Measurements from ENCODE around the gene RTL1. TPM values are rescaled to one million over a fixed set of nuclear protein-coding genes. Genes with fewer than 3 reads are reported as not detected.

RTL1 gene
- total RNA-seq, 1 experiment from 2014 or later = not detected

- no peak for DNase-seq (ENCODE audit: low spot score)
Measured at GRCh38 chr14:100851586-100851916, 52.0 kb downstream of the RTL1 start.

DNA sequence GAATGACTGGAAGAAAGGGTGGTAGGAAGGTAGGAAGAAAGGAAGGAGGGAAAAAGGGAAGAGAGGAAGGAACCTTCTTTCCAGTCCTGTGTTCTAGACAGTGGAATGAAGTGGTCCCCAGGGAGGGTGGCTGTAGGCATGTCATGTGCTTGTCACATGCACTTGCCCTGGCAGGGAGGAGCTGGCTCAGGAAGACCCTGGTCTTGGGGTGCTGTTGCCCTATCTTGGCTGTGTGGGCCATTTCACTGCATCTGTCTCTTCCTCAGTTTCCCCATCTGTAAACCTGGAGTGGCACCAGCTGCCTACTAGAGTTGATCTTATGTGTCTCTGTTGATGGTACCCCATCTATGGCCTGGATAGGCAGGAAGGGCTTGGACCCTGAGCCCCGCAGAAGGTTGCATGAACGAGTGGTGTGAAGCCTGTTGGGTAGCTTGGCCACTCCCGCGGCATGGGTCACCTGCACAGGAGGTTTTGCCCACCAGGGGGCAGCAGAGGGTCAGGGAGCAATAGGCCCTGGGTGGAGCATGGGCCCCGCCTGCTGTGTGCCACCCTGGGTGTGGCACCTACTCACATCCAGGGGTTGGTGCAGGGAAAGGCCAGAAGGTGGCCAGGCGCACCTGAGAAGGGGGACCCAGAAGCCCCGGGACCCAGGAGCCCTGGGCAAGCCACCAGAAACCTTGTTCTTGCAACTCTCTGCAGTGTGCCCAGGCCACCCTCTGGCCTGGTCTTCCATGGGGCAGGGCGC, 52.5 kb downstream of the RTL1 start:
- DNase-seq (ENCODE audit: low spot score) = peak; percentile 31

DNA sequence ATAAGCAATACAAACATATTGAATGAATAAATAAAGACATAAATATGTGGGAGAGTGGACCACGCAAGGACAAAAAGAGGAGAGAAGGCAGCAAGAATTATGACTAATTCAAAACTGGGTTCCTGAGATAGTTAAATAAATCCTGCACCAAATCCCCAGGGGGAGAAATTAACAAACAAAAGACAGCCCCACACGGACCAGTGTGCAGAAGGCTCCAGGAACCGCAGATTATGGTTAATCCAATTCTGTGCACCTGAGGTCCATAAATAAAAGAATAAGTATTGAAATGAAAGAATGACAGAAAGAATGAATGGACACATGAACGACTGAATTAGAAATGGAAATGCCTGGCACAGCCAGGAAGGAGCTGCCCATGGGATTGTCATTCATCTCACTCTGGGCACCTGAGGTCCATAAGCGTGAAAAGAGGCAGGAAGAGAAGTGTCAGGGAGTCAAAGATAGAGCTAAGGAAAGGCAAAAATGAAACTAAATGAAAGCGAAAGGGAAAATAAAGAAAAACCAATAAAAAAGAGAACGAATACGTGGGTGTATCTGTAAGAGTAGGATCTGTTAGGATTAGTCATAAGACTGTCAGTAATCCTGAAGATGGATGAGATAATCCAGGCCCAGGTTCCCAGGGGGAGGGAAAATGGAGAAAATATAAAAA, 54.3 kb downstream of the RTL1 start:
- peak; percentile 38 for DNase-seq (ENCODE audit: low spot score)

DNA sequence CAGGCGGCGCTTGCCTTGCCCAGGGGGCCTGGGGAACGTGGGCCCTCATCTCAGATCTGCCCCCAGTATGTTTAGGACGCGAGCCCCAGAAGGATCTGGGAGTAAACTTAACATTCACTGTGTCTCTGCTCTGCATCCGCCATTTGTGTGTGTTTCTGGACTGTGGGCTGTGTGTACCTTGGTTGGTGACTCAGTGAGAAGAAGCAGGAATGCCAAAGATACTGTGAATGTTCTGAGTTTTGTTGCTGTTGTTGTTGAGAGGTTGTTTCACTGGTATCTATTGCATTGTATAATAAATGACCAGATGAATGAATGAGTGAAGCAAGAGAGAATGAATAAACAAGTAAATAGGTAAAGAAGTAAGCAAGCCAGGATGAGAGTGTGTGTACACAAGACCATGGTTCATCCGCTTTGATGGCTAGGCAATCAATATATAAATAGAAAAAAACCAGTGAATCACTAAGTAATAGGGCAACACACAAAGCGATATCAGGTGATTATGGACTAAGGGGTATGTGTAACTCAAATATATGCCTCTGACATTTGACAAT, 57.1 kb downstream of the RTL1 start:
- DNase-seq (ENCODE audit: low spot score) = no peak

DNA sequence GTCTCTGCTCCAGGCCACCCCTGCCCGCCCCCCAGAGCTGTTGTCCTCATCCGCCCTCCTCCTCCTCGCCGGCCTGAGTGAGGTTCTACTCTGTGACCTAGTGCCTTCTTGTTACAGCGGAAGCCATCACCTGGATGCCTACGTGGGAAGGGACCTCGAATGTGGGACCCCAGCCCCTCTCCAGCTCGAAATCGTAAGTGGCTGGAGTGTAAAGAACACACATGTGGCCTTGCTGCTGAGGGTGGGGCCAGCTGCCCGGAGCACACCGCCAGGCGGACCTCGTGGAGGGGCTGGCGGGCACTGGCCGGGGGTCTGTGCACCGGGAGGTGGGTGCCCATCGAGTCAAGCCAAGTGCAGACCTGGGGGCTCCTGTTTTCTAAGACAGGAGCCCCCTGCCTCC, 58.2 kb downstream of the RTL1 start:
- DNase-seq (ENCODE audit: low spot score) = no peak

DNA sequence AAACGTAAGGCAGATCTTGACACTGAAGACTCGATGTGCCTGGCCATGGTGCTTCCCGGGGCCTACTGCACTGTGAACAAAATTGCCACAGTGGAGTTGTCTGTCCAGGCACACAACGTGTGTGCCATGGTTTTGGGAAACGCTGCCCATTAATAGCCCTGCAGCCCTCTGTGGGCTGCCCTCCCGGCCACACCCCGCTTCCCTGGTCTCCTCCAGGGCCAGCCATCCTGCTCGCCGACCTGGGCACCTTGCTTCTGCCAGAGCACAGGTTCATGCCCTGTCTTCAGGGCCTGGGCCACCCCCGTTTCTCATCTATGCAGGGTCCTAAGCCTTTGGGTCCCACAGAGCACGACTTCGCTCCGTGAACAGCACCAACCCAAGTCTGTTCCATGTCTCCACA, 58.7 kb downstream of the RTL1 start:
- DNase-seq (ENCODE audit: low spot score) = no peak

DNA sequence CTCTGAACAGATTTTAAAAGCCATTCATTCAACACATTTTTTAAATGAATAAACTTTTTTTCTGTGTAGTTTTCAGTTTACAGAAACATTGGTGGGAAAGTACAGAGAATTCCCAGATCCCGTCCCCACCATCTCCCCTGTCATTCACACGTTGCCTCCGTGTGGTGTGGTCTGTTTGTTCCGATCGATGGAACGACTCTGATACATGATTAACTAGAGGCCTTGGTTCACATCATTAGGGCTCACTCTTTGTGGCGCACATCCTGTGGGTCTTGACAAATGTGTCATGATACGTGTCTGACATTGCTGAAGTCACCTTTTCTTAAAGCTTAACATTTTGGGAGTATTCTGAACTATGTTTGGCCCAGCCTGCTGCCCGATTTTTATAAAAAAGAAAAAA, 59.1 kb downstream of the RTL1 start:
- DNase-seq (ENCODE audit: low spot score) = no peak

- no peak for DNase-seq (ENCODE audit: low spot score)
Measured at GRCh38 chr14:100844082-100844408, 59.5 kb downstream of the RTL1 start.

DNA sequence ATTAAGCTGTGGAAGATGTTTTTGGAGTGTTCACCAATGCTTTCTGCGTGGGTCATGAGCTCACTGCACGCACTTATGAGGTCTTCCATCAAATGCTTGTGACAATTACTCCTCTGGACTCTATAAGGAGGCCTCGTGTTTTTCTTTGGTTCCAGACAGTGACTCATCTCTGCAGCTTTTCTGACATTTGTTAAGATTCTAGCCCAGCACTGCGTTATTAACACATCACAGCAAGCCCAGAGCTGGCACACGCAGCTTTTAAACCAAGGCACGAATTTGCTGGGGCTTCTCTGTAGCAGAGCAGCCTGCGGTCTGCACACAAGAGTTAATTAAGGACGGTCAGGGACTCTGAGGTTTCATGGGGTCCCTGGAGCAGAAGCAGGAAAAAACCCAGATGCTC, 60.7 kb downstream of the RTL1 start:
- peak; percentile 53 for DNase-seq (ENCODE audit: low spot score)

GRCh38 chr14:100841761-100842403, 61.6 kb downstream of the RTL1 start:
- DNase-seq (ENCODE audit: low spot score) = no peak

GRCh38 chr14:100841066-100841760, 62.3 kb downstream of the RTL1 start:
- no peak for DNase-seq (ENCODE audit: low spot score)

DNA sequence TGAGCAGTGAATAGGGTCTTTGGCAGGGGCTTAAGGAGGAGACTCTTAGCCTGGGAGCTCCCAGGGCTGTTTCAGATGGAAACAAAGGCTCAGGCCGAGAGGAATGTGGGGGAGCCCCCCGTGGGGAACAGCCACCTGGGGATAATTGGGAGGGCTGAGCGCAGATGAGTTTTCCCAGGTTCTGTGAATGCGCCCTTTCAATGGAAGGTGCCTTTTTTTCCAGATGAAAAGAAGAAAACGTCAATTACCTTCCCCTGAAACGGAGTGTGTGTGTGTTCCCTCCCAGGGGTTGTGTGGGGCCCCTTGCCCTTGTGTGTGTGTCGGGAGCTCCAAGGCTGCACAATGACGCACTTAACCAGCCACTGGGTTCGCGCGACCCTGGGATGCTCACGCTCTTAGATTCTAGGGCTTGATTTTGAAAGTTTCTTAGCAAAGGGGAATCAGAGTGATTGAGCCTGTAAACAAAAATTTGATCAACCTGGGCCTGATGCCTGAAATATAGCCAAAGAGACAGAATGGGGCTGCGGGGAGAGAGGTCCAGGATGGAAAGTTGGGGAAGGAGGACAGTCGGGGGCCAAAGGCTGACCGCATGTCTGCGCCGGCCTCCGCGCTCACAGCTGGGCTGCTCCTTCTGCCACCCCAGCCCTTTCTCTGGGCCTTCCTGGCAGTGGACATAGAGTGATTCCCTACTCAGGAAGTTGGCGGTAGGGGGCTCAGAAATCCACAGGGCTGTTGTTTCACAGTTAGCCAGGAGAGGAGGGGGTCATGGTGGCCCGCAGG, 63.0 kb downstream of the RTL1 start:
- no peak for DNase-seq (ENCODE audit: low spot score)

DNA sequence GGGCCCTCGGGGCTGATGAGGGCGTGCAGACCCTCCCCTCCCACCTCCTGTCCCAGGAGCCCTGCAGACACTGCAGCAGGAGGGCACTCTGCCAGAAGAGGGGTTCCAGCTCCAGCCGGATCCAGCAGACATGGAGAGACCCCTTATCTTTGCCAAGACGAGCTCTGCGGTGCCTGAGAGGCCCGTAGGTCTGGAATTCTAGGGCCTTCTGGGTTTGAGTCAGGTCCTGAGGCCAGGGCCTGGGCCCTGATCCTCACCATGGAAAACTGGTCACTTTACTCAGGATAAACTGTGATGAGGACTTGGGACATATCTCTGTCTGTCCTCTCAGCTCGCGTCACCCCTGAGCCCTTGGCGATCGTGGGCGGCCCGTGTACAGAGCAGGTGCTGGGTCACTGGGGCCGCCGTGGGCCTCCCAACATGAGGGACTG, 63.8 kb downstream of the RTL1 start:
- no peak for DNase-seq (ENCODE audit: low spot score)

- no peak for DNase-seq (ENCODE audit: low spot score)
Measured at GRCh38 chr14:100839315-100839585, 64.3 kb downstream of the RTL1 start.

DNA sequence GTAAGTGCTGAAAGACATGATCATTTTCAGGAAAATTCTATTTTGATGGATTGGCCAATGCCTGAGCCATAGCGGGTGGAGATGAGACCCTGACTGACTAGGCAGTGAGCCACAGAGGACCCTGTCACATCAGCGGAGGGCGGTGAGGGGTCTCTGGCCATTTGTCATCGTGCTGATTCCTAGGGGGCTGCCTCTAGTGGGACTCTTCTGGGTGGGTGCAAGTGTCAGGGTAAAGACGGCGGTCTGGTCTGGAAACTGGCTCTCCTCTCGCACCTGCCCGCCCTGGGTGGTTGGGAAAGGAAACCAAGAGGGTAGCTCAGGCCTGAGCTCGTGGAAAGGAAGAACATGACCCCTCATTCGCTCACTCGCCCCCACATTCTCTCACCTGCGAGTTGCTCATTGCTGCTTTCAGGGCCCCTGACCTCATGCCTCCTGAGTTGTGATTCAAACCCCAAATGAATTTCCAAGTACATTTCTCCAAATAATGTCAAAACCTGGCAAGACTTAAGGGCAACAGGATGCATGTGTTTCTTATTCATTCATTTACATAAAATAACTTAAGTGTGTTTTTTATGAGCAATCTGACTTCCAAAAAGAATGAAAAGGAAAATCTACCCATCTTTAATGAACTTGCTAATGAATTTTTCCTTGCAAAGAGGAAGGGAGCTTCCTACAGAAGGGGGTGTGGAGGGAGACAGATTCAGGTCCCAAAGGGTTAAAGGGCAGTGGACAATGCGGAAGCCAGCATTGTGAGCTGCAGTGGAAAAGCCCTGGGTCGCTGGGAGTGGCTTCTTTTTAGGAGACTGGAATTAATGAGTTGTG, 64.8 kb downstream of the RTL1 start:
- no peak for DNase-seq (ENCODE audit: low spot score)

DNA sequence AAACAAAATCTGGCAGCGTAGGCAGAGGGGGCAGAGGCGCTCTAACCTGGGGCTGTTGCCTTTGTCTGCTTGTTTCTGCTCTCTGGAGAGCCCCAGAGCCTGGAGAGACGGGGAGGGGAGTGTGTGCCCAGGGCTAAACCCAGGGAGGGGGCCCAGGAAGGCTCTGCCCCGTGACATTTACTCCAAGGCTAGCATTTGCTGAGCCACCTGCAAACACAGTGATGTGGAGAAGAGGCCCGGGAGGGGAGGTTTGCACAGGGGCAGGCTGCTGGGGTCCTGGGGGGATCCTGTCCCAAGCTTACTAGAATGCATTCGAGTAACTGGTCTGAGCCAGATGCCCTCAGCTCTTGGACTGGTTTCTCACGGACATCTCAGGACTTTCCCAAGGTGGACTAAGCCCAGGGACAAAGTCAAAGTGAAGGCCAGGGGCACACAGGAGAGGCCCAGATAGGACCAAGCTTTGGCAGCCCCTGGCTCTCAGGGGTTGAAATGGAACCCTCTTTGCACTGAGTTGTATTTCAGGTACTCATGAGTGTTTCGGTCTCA, 65.6 kb downstream of the RTL1 start:
- DNase-seq (ENCODE audit: low spot score) = no peak

DNA sequence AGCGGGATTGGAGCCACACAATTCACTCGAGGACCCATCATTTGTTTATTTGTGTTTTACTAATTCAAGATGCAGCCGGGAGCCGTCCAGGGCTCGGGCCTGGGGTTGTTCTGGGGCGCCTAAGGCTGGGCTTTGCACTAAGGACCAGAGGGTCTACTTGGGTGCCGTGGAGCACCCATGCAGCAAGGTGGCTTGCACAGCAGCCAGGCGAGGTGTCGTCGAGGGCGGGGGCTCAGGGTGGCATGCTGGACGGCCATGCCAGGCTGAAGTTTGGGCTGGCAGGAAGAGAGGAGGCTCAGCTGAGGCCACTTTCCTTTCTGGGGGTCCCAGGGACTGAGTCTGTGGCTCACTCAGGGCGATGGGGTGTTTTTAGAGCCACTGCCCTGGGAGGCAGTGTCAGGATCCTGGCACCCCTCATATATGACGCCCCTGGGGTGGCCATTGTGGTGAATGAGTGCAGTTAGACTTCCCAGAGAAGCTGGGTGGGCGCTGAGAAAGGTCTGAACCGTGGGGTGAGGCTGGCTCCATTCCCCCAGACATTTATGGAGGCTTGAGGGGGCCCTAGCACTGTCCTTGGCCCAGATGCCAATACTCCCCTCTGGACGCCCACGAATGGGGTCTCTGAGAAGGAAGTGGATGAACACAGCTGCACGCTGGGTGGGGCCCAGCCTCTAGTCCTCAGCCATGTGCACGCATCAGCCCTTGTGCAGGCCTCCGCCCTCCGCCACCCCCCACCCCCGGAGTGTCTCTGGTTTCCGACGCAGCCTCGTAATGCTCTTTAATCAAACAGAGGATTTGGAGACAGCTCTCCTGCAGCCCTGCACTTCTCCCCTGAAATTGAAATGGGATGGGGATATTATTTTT, 66.3 kb downstream of the RTL1 start:
- no peak for DNase-seq (ENCODE audit: low spot score)

DNA sequence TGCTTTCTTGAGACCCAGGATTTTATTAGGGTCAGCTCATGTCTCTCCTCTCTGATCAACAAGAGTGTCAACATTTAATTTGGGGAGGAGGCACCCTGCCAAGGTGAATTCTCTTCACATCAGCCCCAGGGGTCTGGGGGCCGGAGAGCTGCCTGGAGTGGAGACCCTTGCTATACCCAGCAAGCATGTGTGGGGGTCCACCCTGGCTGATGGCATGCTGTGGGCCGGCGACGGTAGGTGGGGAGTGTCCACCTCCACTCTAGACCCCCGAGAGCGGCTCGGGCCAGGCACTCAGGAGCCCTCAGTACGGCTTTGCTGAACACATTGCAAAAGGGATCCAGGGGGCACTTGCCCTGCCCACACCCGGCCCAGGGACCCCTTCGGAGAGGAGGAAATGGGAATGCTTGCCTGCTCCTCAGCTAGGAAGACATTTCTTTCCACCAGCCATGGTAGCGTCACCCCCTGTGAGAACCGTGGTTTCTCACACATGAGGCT, 67.2 kb downstream of the RTL1 start:
- DNase-seq (ENCODE audit: low spot score) = no peak

GRCh38 chr14:100835548-100836310, 67.8 kb downstream of the RTL1 start:
- DNase-seq (ENCODE audit: low spot score) = no peak

All from H4 (cell line).